K562 (cell line): Measurements from ENCODE around the gene RUSC1. TPM values are rescaled to one million over a fixed set of nuclear protein-coding genes. Genes with fewer than 3 reads are reported as not detected.
A peak's percentile ranks its signal among the peaks of the same experiment; 100 is the strongest.

Experiments used
- BCOR ChIP-seq: fragments of 450-650 bp; IDR thresholded peaks from 2 replicates; pipeline ENCODE4 v1.6.1; 2016
- FOXJ3 ChIP-seq: sonication (generic); formaldehyde crosslinking; IDR thresholded peaks from 2 replicates; pipeline ENCODE4 v1.4.0; 2020; ENCODE audit warnings: mild to moderate bottlenecking, missing genetic modification reagents
- GATA2 ChIP-seq: sonication (generic); formaldehyde crosslinking; IDR thresholded peaks from 2 replicates; pipeline ENCODE4 v1.4.0; 2020; ENCODE audit warnings: mild to moderate bottlenecking, missing genetic modification reagents
- NFXL1 ChIP-seq: fragments of 450-650 bp; formaldehyde crosslinking; IDR thresholded peaks from 2 replicates; pipeline ENCODE4 v1.4.0; 2021; ENCODE audit warnings: mild to moderate bottlenecking
- NR3C1 ChIP-seq: sonication (generic); formaldehyde crosslinking; IDR thresholded peaks from 2 replicates; pipeline ENCODE4 v1.8.1; 2022; ENCODE audit warnings: missing genetic modification reagents
- SMAD1 ChIP-seq: fragments of 150-350 bp; IDR thresholded peaks from 2 replicates; pipeline ENCODE4 v1.6.1; 2014; ENCODE audit warnings: low read length, low read depth; ENCODE audit not compliant: partially characterized antibody
- SRSF3 ChIP-seq: fragments of 200-400 bp; formaldehyde crosslinking; IDR thresholded peaks from 2 replicates; pipeline ENCODE4 v1.6.1; 2016; ENCODE audit warnings: mild to moderate bottlenecking, low read length, moderate library complexity; ENCODE audit not compliant: insufficient read depth
- THRAP3 ChIP-seq: fragments of 450-650 bp; IDR thresholded peaks from 2 replicates; pipeline ENCODE4 v1.6.1; 2016; ENCODE audit warnings: mild to moderate bottlenecking, inconsistent platforms, borderline replicate concordance
- ZFPM2 ChIP-seq: fragments of 250-450 bp; sonication (Bioruptor Pico); IDR thresholded peaks from 2 replicates; pipeline ENCODE4 v1.5.1; 2022; ENCODE audit warnings: mild to moderate bottlenecking
- polyA plus RNA-seq, 8 experiments: library from polyadenylated mRNA; depleted of rRNA in 4 of 8; stranded (reverse) in 5 of 8; unstranded in 3 of 8; fragments of >200 nt; fragmentation: Nextera tagmentation in 2 of 8; fragmentation: Illumina TruSeq in 1 of 8; extraction: Ambion mirVana in 2 of 8; extraction: Trizol in 1 of 8; gene quantifications; 2 replicates each; pipeline versions ENCODE4 v1.2.1 to v1.2.3, GENCODE V29; 2011 to 2014; ENCODE audit warnings: inconsistent platforms in 1 of 8, missing spikeins in 1 of 8
- total RNA-seq, 7 experiments: library from RNA; depleted of rRNA in 6 of 7; stranded (reverse); fragments of >200 nt in 6 of 7; fragmentation: Illumina TruSeq in 2 of 7; extraction: Trizol in 2 of 7; gene quantifications; 2 replicates each; pipeline versions ENCODE4 v1.2.1 to v1.2.3, GENCODE V29; 2011 to 2021; ENCODE audit warnings: low replicate concordance in 1 of 7
- TF ChIP-seq, protein P1 (sequence below), 2 experiments: IDR thresholded peaks in 1 of 2; conservative IDR thresholded peaks in 1 of 2; 2 replicates each; pipeline ENCODE4 v1.6.1; 2016; ENCODE audit warnings: low read depth in 2 of 2, mild to moderate bottlenecking in 1 of 2, missing compliant biosample characterization in 1 of 2, missing genetic modification characterization in 1 of 2, moderate library complexity in 1 of 2
- TF ChIP-seq, protein P2 (sequence below): fragments of 150-350 bp; conservative IDR thresholded peaks from 2 replicates; pipeline ENCODE4 v1.6.1; 2014; ENCODE audit warnings: low read length
- TF ChIP-seq, protein P3 (sequence below): fragments of 250-450 bp; sonication (Bioruptor Pico); IDR thresholded peaks from 2 replicates; pipeline ENCODE4 v1.9.0; 2021; ENCODE audit warnings: mild to moderate bottlenecking
- TF ChIP-seq, protein P4 (sequence below), 2 experiments: fragments of 250-450 bp in 1 of 2; fragments of 450-650 bp in 1 of 2; sonication (Bioruptor Pico) in 1 of 2; IDR thresholded peaks; 2 replicates each; pipeline versions ENCODE4 v1.6.1 to v1.8.0; 2016 to 2021; ENCODE audit warnings: mild to moderate bottlenecking in 2 of 2, moderate library complexity in 2 of 2, missing compliant biosample characterization in 1 of 2, missing genetic modification characterization in 1 of 2
- TF ChIP-seq, protein P5 (sequence below): fragments of 250-450 bp; sonication (Bioruptor Pico); IDR thresholded peaks from 2 replicates; pipeline ENCODE4 v1.5.1; 2021; ENCODE audit warnings: mild to moderate bottlenecking
- TF ChIP-seq, protein P6 (sequence below): sonication (generic); formaldehyde crosslinking; IDR thresholded peaks from 2 replicates; pipeline ENCODE4 v1.8.0; 2022; ENCODE audit warnings: mild to moderate bottlenecking, missing genetic modification reagents

The RUSC1 gene
- total and polyA plus RNA-seq, 9 of the 15 experiments (the other 6 are each of a cell fraction or from before 2014, with no cell fraction given): 5.7 to 68.3 (median 33.6) TPM

DNA sequence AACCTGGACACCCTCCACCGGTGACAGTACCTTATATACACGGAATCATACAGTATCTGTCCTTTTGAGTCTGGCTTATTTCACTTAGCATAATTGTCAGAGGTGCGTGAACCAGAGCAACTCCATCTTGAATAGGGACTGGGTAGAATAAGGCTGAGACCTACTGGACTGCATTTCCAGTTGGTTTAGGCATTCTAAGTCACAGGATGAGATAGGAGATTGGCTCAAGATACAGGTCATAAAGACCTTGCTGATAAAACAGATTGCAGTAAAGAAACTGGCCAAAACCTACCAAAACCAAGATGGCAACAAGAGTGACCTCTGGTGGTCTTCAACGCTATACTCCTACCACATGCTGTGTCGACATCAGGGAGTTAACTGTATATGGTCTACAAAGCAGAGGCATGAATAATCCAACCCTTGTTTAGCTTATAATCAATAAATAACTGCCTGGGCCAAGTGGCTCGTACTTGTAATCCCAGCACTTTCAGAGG is 13.4 kb upstream of the RUSC1 start (continued):
- TF ChIP-seq, protein P1, sequence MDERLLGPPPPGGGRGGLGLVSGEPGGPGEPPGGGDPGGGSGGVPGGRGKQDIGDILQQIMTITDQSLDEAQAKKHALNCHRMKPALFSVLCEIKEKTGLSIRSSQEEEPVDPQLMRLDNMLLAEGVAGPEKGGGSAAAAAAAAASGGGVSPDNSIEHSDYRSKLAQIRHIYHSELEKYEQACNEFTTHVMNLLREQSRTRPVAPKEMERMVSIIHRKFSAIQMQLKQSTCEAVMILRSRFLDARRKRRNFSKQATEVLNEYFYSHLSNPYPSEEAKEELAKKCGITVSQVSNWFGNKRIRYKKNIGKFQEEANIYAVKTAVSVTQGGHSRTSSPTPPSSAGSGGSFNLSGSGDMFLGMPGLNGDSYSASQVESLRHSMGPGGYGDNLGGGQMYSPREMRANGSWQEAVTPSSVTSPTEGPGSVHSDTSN (CRISPR knock-in tag; IDR thresholded peaks at IDR 0.05; ENCODE audit: low read depth): no peak
- TF ChIP-seq, protein P1 (tag; conservative IDR thresholded peaks at IDR 0.05; ENCODE audit: low read depth): peak; percentile 77
- TF ChIP-seq ZFPM2 (CRISPR knock-in tag) (peak; percentile 81; the same call in 1 of the 2 replicates), SMAD1 (no peak), NR3C1 (CRISPR knock-in tag) (no peak), SRSF3 (no peak), NFXL1 (peak; percentile 89), FOXJ3 (CRISPR knock-in tag) (no peak), GATA2 (CRISPR knock-in tag) (no peak; the same call in 1 of the 2 replicates), THRAP3 (no peak), BCOR (no peak)
- TF ChIP-seq, protein P2, sequence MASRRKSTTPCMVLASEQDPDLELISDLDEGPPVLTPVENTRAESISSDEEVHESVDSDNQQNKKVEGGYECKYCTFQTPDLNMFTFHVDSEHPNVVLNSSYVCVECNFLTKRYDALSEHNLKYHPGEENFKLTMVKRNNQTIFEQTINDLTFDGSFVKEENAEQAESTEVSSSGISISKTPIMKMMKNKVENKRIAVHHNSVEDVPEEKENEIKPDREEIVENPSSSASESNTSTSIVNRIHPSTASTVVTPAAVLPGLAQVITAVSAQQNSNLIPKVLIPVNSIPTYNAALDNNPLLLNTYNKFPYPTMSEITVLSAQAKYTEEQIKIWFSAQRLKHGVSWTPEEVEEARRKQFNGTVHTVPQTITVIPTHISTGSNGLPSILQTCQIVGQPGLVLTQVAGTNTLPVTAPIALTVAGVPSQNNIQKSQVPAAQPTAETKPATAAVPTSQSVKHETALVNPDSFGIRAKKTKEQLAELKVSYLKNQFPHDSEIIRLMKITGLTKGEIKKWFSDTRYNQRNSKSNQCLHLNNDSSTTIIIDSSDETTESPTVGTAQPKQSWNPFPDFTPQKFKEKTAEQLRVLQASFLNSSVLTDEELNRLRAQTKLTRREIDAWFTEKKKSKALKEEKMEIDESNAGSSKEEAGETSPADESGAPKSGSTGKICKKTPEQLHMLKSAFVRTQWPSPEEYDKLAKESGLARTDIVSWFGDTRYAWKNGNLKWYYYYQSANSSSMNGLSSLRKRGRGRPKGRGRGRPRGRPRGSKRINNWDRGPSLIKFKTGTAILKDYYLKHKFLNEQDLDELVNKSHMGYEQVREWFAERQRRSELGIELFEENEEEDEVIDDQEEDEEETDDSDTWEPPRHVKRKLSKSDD: no peak
- TF ChIP-seq, protein P3, sequence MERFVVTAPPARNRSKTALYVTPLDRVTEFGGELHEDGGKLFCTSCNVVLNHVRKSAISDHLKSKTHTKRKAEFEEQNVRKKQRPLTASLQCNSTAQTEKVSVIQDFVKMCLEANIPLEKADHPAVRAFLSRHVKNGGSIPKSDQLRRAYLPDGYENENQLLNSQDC (CRISPR knock-in tag): no peak
- TF ChIP-seq, protein P4, sequence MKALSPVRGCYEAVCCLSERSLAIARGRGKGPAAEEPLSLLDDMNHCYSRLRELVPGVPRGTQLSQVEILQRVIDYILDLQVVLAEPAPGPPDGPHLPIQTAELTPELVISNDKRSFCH (CRISPR knock-in tag; IDR thresholded peaks at IDR 0.05): peak; percentile 89
- TF ChIP-seq, protein P4 (tag; IDR thresholded peaks at IDR 0.05): peak; percentile 99
- TF ChIP-seq, protein P5, sequence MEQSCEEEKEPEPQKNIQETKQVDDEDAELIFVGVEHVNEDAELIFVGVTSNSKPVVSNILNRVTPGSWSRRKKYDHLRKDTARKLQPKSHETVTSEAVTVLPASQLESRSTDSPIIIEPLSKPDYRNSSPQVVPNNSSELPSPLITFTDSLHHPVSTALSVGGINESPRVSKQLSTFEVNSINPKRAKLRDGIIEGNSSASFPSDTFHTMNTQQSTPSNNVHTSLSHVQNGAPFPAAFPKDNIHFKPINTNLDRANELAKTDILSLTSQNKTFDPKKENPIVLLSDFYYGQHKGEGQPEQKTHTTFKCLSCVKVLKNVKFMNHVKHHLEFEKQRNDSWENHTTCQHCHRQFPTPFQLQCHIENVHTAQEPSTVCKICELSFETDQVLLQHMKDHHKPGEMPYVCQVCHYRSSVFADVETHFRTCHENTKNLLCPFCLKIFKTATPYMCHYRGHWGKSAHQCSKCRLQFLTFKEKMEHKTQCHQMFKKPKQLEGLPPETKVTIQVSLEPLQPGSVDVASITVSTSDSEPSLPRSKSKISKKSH: no peak
- TF ChIP-seq, protein P6, sequence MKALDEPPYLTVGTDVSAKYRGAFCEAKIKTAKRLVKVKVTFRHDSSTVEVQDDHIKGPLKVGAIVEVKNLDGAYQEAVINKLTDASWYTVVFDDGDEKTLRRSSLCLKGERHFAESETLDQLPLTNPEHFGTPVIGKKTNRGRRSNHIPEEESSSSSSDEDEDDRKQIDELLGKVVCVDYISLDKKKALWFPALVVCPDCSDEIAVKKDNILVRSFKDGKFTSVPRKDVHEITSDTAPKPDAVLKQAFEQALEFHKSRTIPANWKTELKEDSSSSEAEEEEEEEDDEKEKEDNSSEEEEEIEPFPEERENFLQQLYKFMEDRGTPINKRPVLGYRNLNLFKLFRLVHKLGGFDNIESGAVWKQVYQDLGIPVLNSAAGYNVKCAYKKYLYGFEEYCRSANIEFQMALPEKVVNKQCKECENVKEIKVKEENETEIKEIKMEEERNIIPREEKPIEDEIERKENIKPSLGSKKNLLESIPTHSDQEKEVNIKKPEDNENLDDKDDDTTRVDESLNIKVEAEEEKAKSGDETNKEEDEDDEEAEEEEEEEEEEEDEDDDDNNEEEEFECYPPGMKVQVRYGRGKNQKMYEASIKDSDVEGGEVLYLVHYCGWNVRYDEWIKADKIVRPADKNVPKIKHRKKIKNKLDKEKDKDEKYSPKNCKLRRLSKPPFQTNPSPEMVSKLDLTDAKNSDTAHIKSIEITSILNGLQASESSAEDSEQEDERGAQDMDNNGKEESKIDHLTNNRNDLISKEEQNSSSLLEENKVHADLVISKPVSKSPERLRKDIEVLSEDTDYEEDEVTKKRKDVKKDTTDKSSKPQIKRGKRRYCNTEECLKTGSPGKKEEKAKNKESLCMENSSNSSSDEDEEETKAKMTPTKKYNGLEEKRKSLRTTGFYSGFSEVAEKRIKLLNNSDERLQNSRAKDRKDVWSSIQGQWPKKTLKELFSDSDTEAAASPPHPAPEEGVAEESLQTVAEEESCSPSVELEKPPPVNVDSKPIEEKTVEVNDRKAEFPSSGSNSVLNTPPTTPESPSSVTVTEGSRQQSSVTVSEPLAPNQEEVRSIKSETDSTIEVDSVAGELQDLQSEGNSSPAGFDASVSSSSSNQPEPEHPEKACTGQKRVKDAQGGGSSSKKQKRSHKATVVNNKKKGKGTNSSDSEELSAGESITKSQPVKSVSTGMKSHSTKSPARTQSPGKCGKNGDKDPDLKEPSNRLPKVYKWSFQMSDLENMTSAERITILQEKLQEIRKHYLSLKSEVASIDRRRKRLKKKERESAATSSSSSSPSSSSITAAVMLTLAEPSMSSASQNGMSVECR (CRISPR knock-in tag): no peak
